NCI-H524 (cell line): Measurements from ENCODE around the gene LPP.

ENCODE experiments used
- DNase-seq, 2 experiments: peaks; one replicate each; lab custom pipeline; 2025; lab: John Stamatoyannopoulos, UW

LPP gene

GRCh38 chr3:188749830-188750229 lies 595.9 kb downstream of the LPP start:
- DNase-seq, result no peak

DNA sequence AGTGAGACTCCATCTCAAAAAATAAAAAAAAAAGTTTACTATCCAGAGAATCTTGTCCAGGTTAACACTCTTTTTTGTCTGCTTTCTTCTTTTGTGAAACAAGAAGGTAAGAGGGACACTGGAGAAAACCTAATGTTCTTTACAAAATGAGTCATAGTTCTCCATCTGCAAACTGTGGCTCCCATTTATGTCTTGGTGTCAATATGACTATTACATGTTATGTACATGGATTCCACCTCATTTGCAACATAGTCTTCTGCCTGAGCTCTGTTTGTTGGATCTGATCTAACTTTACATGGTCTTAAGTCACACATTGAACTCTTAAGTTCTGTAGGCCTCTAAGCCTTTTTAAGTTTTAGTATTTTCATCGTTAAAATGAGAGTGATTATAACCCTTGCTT lies 596.7 kb downstream of the LPP start:
- DNase-seq, result no peak

DNA sequence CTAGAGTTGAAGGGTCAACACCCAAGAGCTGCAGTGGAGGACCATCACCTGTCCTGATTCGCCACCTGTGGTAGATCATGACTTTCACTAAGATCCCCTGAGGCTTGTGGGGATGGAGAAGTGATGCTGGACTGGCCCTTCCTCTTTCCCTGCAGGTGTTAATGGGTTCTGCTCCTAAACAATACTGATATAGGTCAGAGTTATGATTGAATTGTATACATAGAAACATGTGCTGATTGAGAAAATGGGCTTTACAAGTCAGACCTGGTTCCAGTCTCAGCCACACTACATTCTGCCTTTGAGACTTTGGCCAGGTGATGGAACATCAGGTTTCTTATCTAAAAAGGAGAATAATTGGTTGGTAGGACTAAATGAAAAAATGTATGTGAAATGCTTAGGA lies 598.9 kb downstream of the LPP start:
- no peak for DNase-seq

GRCh38 chr3:188754267-188754666 lies 600.3 kb downstream of the LPP start:
- no peak for DNase-seq

DNA sequence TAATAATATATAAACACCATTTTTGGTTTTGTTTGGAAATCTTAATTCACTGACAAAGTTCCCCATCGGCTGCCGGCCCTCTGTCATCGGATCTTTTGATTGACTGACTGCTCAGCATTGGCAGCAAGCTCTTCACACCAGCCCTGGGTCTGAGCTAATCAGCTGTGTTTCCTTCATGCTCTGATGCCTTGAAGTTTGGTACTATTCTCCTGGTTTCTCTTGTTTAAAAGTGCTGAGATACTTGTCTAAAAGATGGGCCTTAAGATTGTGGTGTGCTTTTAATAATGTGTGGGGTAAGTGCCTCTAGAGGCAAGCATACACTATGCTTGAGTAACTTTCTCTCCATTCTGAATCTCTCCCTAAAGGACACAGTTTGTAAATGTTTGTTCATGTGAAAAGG lies 602.3 kb downstream of the LPP start:
- DNase-seq, result no peak

DNA sequence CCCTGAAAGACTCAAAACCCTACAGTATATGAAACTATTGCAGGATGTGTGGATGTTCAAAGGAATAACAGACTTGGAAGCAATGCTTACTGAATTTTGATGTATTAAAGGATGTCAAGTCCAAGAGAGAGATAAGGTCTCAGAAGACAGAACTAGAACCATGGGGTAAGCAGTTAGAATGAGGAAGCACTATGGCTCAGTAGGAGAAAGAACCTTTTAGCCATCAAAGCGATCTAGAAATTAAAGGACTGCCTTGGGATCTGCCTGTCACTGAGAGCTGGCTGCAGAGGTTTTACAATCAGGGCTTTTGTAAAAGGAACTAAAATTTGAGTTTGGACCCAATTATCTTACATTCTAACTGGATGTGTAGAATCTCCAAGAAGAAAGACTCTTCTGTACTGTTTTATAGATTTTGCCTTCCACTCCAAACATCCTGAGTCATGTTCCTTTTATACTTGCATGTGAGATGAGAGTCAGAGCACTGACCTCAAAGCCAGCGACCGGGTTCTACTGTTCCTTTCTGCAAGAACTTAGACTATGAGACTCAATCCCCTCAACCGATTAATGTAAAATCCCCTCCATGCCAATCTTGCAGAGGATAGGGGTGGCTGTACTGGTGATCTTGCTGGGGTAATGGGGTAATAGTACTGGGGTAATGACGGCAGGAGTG lies 605.5 kb downstream of the LPP start:
- no peak for DNase-seq

- DNase-seq, result no peak
Measured at GRCh38 chr3:188760408-188760807, 606.5 kb downstream of the LPP start.

GRCh38 chr3:188761439-188761838 lies 607.5 kb downstream of the LPP start:
- no peak for DNase-seq

DNA sequence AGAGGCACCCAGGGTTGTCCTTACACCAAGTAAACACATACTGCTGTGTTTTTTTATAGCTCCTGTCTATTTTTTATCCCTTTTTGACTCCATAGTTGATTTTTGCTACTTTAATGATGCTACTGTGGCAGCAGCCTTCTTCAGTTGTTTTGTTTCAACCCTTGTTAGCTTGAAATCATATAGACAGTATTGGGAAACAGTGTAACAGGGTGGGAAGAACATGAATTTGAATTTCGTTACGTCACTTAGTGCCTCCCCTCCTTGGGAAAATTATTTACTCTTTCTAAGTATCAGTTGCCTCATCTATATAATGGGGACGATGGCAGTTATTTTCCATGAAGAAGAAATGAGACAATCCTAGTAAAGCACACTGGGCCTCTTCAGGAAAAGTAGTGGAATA lies 608.0 kb downstream of the LPP start:
- DNase-seq, result no peak

DNA sequence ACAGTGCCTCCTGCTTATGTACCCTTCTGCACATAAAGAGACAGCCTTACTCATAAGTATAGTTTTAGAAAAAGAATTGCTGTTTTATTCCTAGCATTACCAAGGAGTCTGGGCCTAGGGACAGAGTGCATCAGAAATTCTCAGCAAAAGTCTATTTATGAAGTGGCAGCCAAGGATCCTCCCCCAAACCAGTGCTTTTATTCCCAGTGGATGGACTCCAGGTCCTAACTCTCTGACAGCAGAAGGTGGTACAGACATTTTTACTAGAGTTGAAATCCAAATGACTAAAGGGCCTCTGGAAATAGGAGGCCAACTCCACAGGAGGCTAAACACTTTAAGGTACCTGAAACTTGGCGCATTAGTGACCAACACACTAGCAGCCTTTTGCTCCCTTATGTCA lies 610.7 kb downstream of the LPP start:
- DNase-seq, result no peak

DNA sequence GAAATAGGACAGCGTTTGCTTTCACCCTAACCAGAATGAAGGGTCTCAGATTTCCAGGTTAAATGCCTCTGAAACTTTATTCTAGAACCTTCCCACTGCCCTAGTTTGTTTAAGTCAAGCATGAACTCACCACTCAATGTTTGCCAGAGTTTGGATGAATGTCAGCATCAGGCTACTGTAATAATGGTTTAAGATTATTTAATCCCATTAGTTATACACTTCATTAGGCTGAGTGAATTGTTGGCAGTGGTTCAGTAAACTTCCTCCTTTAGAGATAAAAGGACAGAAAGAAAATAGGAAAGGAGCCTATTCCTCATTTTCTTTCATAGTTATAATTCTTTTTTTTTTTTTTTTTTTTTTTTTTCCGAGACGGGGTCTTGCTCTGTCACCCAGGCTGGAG lies 615.9 kb downstream of the LPP start:
- peak; percentile 71 to 80 for DNase-seq

DNA sequence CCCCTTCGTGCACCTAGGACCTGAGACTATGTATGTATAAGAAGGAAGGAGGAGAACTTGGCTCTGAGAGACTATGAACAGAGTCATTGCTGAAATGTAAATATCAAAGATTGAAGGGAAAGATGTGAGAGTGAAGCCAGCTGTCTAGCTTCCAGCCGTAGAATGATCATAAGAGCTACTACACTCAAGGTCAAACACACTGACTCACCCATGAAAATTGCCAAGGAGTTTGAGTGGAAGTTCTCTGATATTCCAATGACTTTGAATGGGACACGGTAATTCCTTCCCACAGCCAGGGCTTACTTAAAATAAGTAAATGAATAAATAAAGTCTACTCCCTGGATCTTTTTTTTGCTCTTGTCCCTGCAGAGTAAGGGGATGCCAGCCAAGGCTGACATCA lies 618.9 kb downstream of the LPP start:
- DNase-seq, result no peak

- DNase-seq, result no peak
Measured at GRCh38 chr3:188775412-188775811, 621.5 kb downstream of the LPP start.

DNA sequence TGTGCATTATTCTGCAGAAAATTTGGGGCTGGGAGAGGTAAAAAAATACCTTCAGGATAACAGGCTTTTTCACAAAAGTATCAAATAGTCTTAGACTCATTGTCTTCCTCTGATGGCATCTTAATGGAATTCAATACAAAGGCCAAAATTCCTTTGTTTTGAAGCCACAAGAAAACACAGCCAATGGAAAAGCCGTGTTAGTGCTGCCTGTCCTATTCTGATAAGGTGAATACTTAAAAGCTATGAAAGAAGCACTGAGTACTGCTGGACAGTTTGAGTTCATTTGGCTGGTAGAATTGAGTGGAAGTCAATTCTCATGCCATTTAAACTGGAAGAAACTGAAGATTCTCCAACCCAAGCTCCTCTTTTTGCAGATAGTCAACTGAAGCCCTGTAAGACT lies 622.5 kb downstream of the LPP start:
- no peak for DNase-seq

DNA sequence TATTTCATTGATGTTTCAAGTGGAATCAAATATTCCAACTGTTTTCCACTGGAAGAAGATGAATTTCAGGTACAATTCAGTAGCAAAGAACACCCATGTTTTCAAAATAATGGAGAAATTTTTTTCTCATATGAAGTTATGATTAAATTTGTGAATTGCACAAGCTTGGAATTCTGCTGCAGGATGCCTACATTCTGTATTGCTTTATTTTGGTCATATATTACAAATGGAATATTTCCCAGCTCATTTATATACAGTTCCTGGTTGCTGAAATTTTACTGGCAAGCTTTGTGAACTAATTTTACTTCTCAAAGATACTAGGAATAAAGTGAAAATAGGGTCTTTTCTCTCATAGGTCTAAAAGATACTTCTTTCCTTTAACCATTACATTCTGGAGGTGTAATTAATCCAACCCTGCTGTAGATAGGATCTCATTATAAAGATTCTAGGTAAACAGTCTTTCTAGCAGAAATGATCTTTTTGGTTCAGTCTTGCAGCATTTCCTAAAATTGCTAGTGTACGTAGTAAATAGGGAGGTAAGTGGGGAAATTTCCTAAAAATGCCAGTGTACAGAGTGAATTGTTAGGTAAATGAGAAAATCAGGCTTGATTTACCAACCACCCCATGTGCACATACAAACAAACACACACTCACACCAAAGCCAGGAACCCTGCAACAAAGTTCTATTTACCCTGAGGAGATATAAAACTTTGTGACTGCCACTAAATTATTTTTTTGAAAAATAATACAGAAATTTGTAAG lies 624.3 kb downstream of the LPP start:
- DNase-seq, result no peak

DNA sequence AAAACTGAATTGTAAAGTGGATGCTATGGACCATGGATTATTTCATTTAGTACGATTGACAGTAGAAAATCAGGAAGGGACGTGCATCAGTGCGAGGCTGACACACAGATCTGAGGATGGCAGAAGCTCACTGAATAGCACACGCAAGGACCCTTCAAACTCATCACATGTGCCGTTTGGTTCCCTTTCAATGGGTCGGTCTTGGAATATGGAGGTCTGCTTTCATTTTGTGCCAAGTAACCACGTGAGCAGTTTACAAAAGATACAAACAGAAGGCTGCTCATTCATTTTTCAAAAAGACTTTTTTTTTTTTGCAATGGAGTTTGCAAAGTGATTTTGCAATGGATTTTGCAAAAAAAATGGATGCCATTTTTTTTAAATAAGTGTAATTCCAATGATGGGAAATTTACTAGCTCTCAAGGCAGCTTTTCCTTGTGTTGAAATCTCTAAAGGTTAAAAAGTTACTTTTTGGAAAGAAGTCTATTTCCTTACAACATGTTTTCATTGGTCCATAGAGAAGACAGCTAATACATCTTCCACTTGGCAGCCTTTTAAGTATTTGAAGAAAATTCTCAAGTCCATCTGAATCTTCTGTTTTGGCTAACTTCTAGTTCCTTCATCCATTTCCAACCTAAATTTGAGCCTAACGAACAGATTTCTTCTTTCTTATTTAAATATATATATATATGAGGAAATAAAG lies 625.5 kb downstream of the LPP start:
- DNase-seq, result no peak

GRCh38 chr3:188780193-188781147 lies 626.5 kb downstream of the LPP start:
- no peak for DNase-seq

DNA sequence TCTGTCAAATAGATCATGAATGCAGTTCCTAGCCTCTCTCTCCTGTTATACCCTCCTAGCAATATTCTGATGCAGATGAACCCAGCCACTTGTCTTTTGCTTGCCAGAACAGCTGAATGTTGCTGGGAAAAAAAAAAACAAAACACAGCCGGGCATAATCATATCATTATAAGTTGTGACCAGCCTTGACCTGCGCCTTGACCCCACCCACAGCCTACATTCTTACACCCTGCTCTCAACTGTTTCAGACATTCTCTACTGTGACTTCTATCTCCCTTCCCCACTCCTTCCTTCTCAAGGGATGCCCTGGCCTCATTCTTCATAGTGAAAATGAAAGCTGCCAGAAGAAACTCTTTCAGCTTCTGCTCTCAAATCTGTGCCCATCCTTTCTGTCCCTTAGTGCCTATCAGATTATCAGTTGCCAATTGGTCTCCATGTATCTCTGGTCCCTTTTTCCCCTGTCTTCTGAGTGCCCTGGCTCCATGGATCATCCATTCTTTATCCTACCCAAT lies 628.7 kb downstream of the LPP start:
- DNase-seq, result no peak

DNA sequence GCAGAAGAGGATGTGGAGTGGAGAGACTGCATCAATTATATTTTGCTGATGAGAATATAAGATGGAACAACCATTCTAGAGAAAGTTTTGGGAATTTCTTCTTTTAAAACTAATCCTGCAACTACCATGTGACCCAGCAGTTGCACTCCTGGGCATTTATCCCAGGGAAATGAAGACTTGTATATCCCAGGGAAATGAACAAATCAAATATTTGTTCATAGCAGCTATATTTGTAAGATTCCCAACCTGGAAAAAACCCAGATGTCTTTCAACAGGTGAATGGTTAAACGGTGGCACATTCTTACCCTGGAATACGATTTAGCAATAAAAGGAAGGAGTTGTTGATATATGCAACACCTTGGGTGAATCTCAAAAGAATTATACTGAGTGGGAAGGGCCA lies 632.5 kb downstream of the LPP start:
- no peak for DNase-seq

DNA sequence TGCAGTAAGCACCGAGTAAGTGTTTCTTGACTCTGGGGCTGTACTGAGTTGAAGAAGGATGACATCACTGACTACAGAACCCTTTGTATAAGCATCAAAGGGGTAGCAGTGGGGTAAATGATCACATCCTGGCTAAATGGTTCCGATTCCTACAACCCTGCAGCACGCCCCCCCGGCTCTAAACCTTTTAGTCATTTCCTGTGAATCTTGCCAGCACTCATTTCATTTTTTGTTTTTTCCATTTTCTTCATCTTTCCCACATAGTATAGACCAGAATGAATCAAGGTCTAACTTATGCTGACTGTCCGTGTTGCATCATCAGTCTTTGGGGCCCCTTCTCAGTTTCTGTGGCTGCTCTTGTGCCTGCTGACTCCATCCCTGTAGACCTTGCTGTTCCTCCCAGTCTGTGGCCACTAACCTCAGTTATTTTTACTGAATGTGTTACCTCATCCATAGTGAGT lies 634.7 kb downstream of the LPP start:
- DNase-seq, result no peak

GRCh38 chr3:188789251-188789650 lies 635.3 kb downstream of the LPP start:
- no peak for DNase-seq

DNA sequence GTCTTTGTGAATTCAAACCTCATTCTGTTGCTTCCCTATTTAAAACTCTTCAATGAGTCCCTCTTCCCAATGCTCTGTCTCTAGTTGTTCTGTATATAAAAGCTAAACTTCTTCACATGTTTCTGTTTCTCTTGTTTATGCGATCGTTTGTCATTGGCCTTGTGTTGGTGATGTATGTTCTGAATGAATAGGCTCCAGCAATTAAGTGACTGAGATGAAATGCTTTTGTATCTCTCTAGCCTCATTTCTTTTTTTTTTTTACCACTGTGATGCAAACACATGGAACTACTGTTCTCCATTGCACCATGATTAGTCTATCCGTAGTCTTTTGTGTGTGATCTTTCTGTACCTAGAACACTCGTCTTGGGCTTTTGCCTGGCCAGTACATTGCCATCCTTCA lies 637.4 kb downstream of the LPP start:
- DNase-seq, result no peak
